Activated naive CD4-positive, alpha-beta T cell treated with anti-CD3 and anti-CD28 coated beads for 36 hours (primary cell): ENCODE results near the gene SPDEF. TPM values are rescaled to one million over a fixed set of nuclear protein-coding genes. Genes with fewer than 3 reads are reported as not detected.

Experiments
- CTCF ChIA-PET: fragments of 350-600 bp; sonication (Branson Sonifier 250); formaldehyde crosslinking; loops from one replicate; lab custom pipeline; 2021; ENCODE audit warnings: antibody characterized with exemption; lab: Charles Lee
- DNase-seq: peaks from one replicate; pipeline ENCODE4 v3.0.0-alpha.2; 2020
- H3K27ac Mint-ChIP-seq: one replicate; pipeline ENCODE4 v1.8.0; 2021; ENCODE audit warnings: mild to moderate bottlenecking, mixed read lengths
- H3K27me3 Mint-ChIP-seq: one replicate; pipeline ENCODE4 v1.8.0; 2021; ENCODE audit warnings: low read depth, mixed read lengths
- H3K36me3 Mint-ChIP-seq: one replicate; pipeline ENCODE4 v1.8.0; 2021; ENCODE audit warnings: low read depth, mixed read lengths
- H3K4me1 Mint-ChIP-seq: one replicate; pipeline ENCODE4 v1.8.0; 2021; ENCODE audit warnings: low read depth, mixed read lengths
- H3K4me3 Mint-ChIP-seq: one replicate; pipeline ENCODE4 v1.8.0; 2021; ENCODE audit warnings: mild to moderate bottlenecking, moderate library complexity, mixed read lengths
- H3K9me3 Mint-ChIP-seq: one replicate; pipeline ENCODE4 v1.8.0; 2021; ENCODE audit warnings: mixed read lengths
- intact Hi-C: fragments of 100-400 bp; cut with micrococcal nuclease; formaldehyde crosslinking; loops from one replicate; pipeline ENCODE4 v1.15.1; 2023
- total RNA-seq, 2 experiments: library from RNA; stranded (reverse); gene quantifications; one replicate each; pipeline ENCODE4 v1.2.3, GENCODE V29; 2021

Gene SPDEF
- total RNA-seq, 2 experiments from 2014 or later = 0.24 to 0.35 TPM

- no peaks in the 10 kb centered on the region for H3K4me1 Mint-ChIP-seq
- no peak for DNase-seq
- H3K4me3 Mint-ChIP-seq = no peak overlapping the region
- H3K9me3 Mint-ChIP-seq = no peaks in the 10 kb centered on the region
- no peaks in the 10 kb centered on the region for H3K27me3 Mint-ChIP-seq
- H3K36me3 Mint-ChIP-seq = no peaks in the 10 kb centered on the region
- H3K27ac Mint-ChIP-seq = no peak overlapping the region
- CTCF ChIA-PET = no interaction called here
- intact Hi-C loops = no loop called here
Measured at GRCh38 chr6:34517966-34518365, 38.2 kb downstream of the SPDEF start.

GRCh38 chr6:34517461-34517881, 38.7 kb downstream of the SPDEF start:
- intact Hi-C loops = no loop called here
- Mint-ChIP-seq H3K9me3 (no peaks in the 10 kb centered on the region), H3K27me3 (no peaks in the 10 kb centered on the region), H3K4me3 (no peak overlapping the region), H3K36me3 (no peaks in the 10 kb centered on the region), H3K27ac (no peak overlapping the region), H3K4me1 (no peaks in the 10 kb centered on the region)
- DNase-seq = no peak
- CTCF ChIA-PET = no interaction called here

- no peak overlapping the region for H3K27ac Mint-ChIP-seq
- no peak for DNase-seq
- CTCF ChIA-PET = no interaction called here
- H3K36me3 Mint-ChIP-seq = no peaks in the 10 kb centered on the region
- no peak overlapping the region for H3K4me3 Mint-ChIP-seq
- no peaks in the 10 kb centered on the region for H3K27me3 Mint-ChIP-seq
- H3K4me1 Mint-ChIP-seq = no peaks in the 10 kb centered on the region
- no peaks in the 10 kb centered on the region for H3K9me3 Mint-ChIP-seq
- intact Hi-C loops = no loop called here
Measured at GRCh38 chr6:34516391-34517324, 39.5 kb downstream of the SPDEF start.

GRCh38 chr6:34515473-34516387, 40.4 kb downstream of the SPDEF start:
- no peak for DNase-seq
- no peak overlapping the region for H3K4me3 Mint-ChIP-seq
- no peaks in the 10 kb centered on the region for H3K36me3 Mint-ChIP-seq
- CTCF ChIA-PET = no interaction called here
- no peaks in the 10 kb centered on the region for H3K27me3 Mint-ChIP-seq
- H3K4me1 Mint-ChIP-seq = no peaks in the 10 kb centered on the region
- no peaks in the 10 kb centered on the region for H3K9me3 Mint-ChIP-seq
- intact Hi-C loops = no loop called here
- no peak overlapping the region for H3K27ac Mint-ChIP-seq

GRCh38 chr6:34514593-34515472, 41.3 kb downstream of the SPDEF start:
- CTCF ChIA-PET = no interaction called here
- no peak for DNase-seq

GRCh38 chr6:34514112-34514511, 42.0 kb downstream of the SPDEF start:
- CTCF ChIA-PET = no interaction called here
- DNase-seq = no peak
- no peak overlapping the region for H3K27ac Mint-ChIP-seq
- H3K9me3 Mint-ChIP-seq = peaks cover 5% of the 10 kb centered on the region
- H3K4me1 Mint-ChIP-seq = no peaks in the 10 kb centered on the region
- intact Hi-C loops = no loop called here
- H3K27me3 Mint-ChIP-seq = no peaks in the 10 kb centered on the region
- no peaks in the 10 kb centered on the region for H3K36me3 Mint-ChIP-seq
- H3K4me3 Mint-ChIP-seq = no peak overlapping the region

More at GRCh38 chr6:34514593-34515472, 41.3 kb downstream of the SPDEF start:
- H3K9me3 Mint-ChIP-seq = peaks cover 5% of the 10 kb centered on the region
- no peaks in the 10 kb centered on the region for H3K4me1 Mint-ChIP-seq
- intact Hi-C loops = no loop called here
- H3K27me3 Mint-ChIP-seq = no peaks in the 10 kb centered on the region
- H3K36me3 Mint-ChIP-seq = no peaks in the 10 kb centered on the region
- H3K27ac Mint-ChIP-seq = no peak overlapping the region
- no peak overlapping the region for H3K4me3 Mint-ChIP-seq

- no peaks in the 10 kb centered on the region for H3K27me3 Mint-ChIP-seq
- intact Hi-C loops = no loop called here
- H3K4me1 Mint-ChIP-seq = no peaks in the 10 kb centered on the region
- no peaks in the 10 kb centered on the region for H3K36me3 Mint-ChIP-seq
- H3K27ac Mint-ChIP-seq = no peak overlapping the region
- peaks cover 5% of the 10 kb centered on the region for H3K9me3 Mint-ChIP-seq
- no peak for DNase-seq
- H3K4me3 Mint-ChIP-seq = no peak overlapping the region
- CTCF ChIA-PET = no interaction called here
Measured at GRCh38 chr6:34513646-34514045, 42.5 kb downstream of the SPDEF start.

- Mint-ChIP-seq H3K27me3 (no peaks in the 10 kb centered on the region), H3K36me3 (no peaks in the 10 kb centered on the region), H3K27ac (no peak overlapping the region), H3K9me3 (peaks cover 5% of the 10 kb centered on the region), H3K4me3 (no peak overlapping the region), H3K4me1 (no peaks in the 10 kb centered on the region)
- CTCF ChIA-PET = no interaction called here
- no peak for DNase-seq
- intact Hi-C loops = no loop called here
Measured at GRCh38 chr6:34512738-34513115, 43.4 kb downstream of the SPDEF start.

- peaks cover 5% of the 10 kb centered on the region for H3K9me3 Mint-ChIP-seq
- H3K4me3 Mint-ChIP-seq = no peak overlapping the region
- H3K4me1 Mint-ChIP-seq = no peaks in the 10 kb centered on the region
- intact Hi-C loops = no loop called here
- CTCF ChIA-PET = no interaction called here
- H3K27ac Mint-ChIP-seq = no peak overlapping the region
- DNase-seq = no peak
- no peaks in the 10 kb centered on the region for H3K36me3 Mint-ChIP-seq
- H3K27me3 Mint-ChIP-seq = no peaks in the 10 kb centered on the region
Measured at GRCh38 chr6:34511915-34512737, 44.0 kb downstream of the SPDEF start.

- CTCF ChIA-PET = no interaction called here
- Mint-ChIP-seq H3K27ac (no peak overlapping the region), H3K9me3 (peaks cover 5% of the 10 kb centered on the region), H3K4me1 (no peaks in the 10 kb centered on the region), H3K4me3 (no peak overlapping the region), H3K36me3 (no peaks in the 10 kb centered on the region), H3K27me3 (no peaks in the 10 kb centered on the region)
- no peak for DNase-seq
- intact Hi-C loops = no loop called here
Measured at GRCh38 chr6:34511214-34511914, 44.8 kb downstream of the SPDEF start.

- intact Hi-C loops = no loop called here
- CTCF ChIA-PET = interaction anchor here (1.0 kb wide), 1 partner anchor 98 kb away, joined by 5 read pairs; no protein-coding TSS in a partner anchor
- Mint-ChIP-seq H3K36me3 (no peaks in the 10 kb centered on the region), H3K4me3 (no peak overlapping the region), H3K9me3 (peaks cover 5% of the 10 kb centered on the region), H3K27ac (no peak overlapping the region), H3K4me1 (no peaks in the 10 kb centered on the region), H3K27me3 (no peaks in the 10 kb centered on the region)
- DNase-seq = no peak
Measured at GRCh38 chr6:34510299-34510698, 45.8 kb downstream of the SPDEF start.
